T-helper 1 cell treated with Interleukin-12 subunit alpha and Interleukin-12 subunit beta and Interleukin-4 antibody, amounts not matched to agents 30 μg/mL and 1 μg/mL, for 36 hours (primary cell): ENCODE data around the gene KLF3.

Experiments used
- H3K27ac Mint-ChIP-seq: one replicate; pipeline ENCODE4 v1.8.0; 2021; ENCODE audit warnings: mild to moderate bottlenecking, mixed read lengths
- H3K27me3 Mint-ChIP-seq: one replicate; pipeline ENCODE4 v1.8.0; 2021; ENCODE audit warnings: low read depth, mixed read lengths
- H3K36me3 Mint-ChIP-seq: one replicate; pipeline ENCODE4 v1.8.0; 2021; ENCODE audit warnings: low read depth, mixed read lengths
- H3K4me1 Mint-ChIP-seq: one replicate; pipeline ENCODE4 v1.8.0; 2021; ENCODE audit warnings: low read depth, mixed read lengths
- H3K4me3 Mint-ChIP-seq: one replicate; pipeline ENCODE4 v1.8.0; 2021; ENCODE audit warnings: mild to moderate bottlenecking, moderate library complexity, mixed read lengths
- H3K9me3 Mint-ChIP-seq: one replicate; pipeline ENCODE4 v1.8.0; 2021; ENCODE audit warnings: mixed read lengths

Gene KLF3

DNA sequence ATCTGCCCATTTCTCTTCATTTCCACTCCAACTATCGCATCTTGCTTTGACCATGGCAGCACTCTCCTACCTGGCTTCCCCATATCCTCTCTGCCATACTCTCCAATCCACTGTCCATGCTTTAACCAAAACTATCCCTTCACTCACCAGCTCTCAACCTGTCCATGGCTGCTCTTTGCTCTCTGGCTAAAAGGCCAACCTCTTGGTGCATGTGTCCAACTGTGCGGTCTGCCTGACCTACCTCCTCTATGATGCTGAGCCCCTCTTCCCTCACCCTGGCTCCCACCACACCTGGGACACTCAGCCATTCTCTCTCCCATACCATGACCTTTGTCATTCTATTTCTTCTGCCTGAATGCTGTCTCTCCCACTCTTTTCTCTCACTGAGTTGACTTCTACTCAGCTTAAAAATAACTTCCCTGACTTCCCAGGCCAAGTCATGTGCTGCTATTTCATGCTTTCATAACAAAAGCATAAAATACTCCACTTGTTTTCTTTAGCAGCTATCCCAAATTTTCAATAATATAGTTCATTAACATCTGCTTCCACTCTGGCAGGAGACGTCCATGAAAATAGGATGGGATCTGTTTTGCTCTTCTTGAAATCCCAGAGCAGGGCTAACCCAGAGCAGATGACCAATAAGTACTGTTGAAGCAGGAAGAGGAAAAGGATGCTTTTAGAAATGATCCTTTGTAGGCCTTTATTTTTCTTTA is 29.8 kb upstream of the KLF3 start:
- Mint-ChIP-seq H3K27me3 (peaks cover 16% of the 10 kb centered on the region), H3K36me3 (no peaks in the 10 kb centered on the region), H3K9me3 (no peaks in the 10 kb centered on the region)

GRCh38 chr4:38639242-38639641 is 24.8 kb upstream of the KLF3 start:
- Mint-ChIP-seq H3K27me3 (peaks cover 51% of the 10 kb centered on the region), H3K9me3 (no peaks in the 10 kb centered on the region), H3K36me3 (no peaks in the 10 kb centered on the region), H3K4me3 (no peak overlapping the region), H3K27ac (no peak overlapping the region), H3K4me1 (peaks cover 1% of the 10 kb centered on the region)

More for the DNA sequence above, 29.8 kb upstream of the KLF3 start:
- Mint-ChIP-seq H3K4me3 (no peak overlapping the region), H3K27ac (no peak overlapping the region), H3K4me1 (peaks cover 1% of the 10 kb centered on the region)

GRCh38 chr4:38641811-38642210 is 22.2 kb upstream of the KLF3 start:
- Mint-ChIP-seq H3K36me3 (no peaks in the 10 kb centered on the region), H3K27me3 (peaks cover 51% of the 10 kb centered on the region), H3K9me3 (no peaks in the 10 kb centered on the region), H3K4me1 (peaks cover 1% of the 10 kb centered on the region), H3K27ac (no peak overlapping the region), H3K4me3 (no peak overlapping the region)

DNA sequence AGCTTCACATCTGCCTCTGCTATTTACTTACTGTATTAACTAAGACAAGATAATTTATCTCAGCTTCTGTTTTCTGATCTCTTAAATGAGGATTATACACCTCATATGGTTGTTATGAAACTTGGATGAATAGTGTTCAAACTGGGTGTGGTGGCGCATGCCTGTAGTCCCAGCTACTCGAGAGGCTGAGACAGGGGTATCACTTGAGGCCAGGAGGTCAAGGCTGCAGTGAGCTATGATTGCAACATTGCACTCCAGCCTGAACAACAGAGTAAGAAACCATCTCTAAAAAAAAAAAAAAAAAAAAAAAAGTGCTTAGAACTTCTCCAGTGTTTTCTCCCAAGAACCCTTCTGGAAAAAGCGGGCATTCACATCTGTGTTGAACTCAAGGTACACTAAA is 19.8 kb upstream of the KLF3 start:
- peaks cover 43% of the 10 kb centered on the region for H3K27me3 Mint-ChIP-seq
- peaks cover 1% of the 10 kb centered on the region for H3K36me3 Mint-ChIP-seq
- H3K4me1 Mint-ChIP-seq: peaks cover 8% of the 10 kb centered on the region
- H3K27ac Mint-ChIP-seq: no peak overlapping the region
- H3K9me3 Mint-ChIP-seq: no peaks in the 10 kb centered on the region
- no peak overlapping the region for H3K4me3 Mint-ChIP-seq

- Mint-ChIP-seq H3K9me3 (no peaks in the 10 kb centered on the region), H3K4me1 (peaks cover 9% of the 10 kb centered on the region), H3K27me3 (peaks cover 22% of the 10 kb centered on the region), H3K36me3 (peaks cover 1% of the 10 kb centered on the region), H3K4me3 (no peak overlapping the region), H3K27ac (no peak overlapping the region)
These were observed 16.7 kb upstream of the KLF3 start for GRCh38 chr4:38647101-38647819.

GRCh38 chr4:38650133-38650532 is 13.9 kb upstream of the KLF3 start:
- no peak overlapping the region for H3K4me3 Mint-ChIP-seq
- H3K27ac Mint-ChIP-seq: no peak overlapping the region
- H3K4me1 Mint-ChIP-seq: peaks cover 26% of the 10 kb centered on the region
- peaks cover 18% of the 10 kb centered on the region for H3K27me3 Mint-ChIP-seq
- no peaks in the 10 kb centered on the region for H3K9me3 Mint-ChIP-seq
- H3K36me3 Mint-ChIP-seq: peaks cover 1% of the 10 kb centered on the region

DNA sequence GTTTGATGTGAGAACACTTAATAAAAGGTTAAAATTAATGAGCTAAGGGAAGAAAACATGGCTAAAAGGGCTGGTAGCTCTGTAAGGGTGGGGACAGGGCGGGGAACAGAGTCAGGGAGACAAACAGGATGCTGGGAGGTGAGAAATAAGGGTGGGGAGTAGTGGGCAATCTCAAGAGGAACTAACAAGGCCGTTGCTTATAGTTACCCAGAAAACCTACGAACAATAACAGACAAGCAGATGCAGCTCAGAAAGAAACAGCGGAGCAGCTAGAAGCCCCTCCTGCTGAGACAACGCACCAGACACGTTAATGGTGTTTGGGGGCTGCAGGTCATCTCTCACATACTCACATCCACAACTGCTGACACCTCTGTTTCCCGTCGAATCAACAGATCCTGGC is 9.7 kb upstream of the KLF3 start:
- Mint-ChIP-seq H3K36me3 (peaks cover 1% of the 10 kb centered on the region), H3K27me3 (peaks cover 31% of the 10 kb centered on the region), H3K4me3 (peak overlapping the region; percentile 21), H3K4me1 (peaks cover 37% of the 10 kb centered on the region), H3K27ac (peak overlapping the region; percentile 16), H3K9me3 (no peaks in the 10 kb centered on the region)

- peaks cover 39% of the 10 kb centered on the region for H3K27me3 Mint-ChIP-seq
- H3K4me3 Mint-ChIP-seq: no peak overlapping the region
- peaks cover 40% of the 10 kb centered on the region for H3K4me1 Mint-ChIP-seq
- peaks cover 8% of the 10 kb centered on the region for H3K36me3 Mint-ChIP-seq
- no peak overlapping the region for H3K27ac Mint-ChIP-seq
- peaks cover 5% of the 10 kb centered on the region for H3K9me3 Mint-ChIP-seq
These were observed 7.9 kb upstream of the KLF3 start for GRCh38 chr4:38656111-38656510.

GRCh38 chr4:38659346-38659745 is 4.7 kb upstream of the KLF3 start:
- no peak overlapping the region for H3K4me3 Mint-ChIP-seq

DNA sequence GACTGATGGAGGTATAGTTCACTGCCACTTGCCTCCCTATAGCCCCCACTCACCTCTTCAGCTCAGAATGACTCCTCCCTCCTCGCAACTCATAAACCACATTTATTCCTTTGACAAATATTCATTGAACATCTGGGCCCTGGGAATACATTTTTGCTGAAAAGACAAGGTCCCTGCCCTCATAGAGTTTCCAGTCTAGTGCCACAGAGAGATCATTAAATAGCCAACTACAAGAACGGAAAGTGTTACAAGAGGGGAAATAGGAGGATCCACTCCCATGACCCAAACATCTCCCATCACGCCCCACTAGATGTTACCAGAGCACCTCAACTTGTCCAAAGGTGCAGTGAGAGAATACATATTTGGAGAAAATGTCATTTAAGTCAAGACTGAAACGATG is 3.2 kb upstream of the KLF3 start:
- peak overlapping the region; percentile 28 for H3K4me3 Mint-ChIP-seq
- H3K27me3 Mint-ChIP-seq: peaks cover 33% of the 10 kb centered on the region
- no peak overlapping the region for H3K27ac Mint-ChIP-seq
- peaks cover 6% of the 10 kb centered on the region for H3K9me3 Mint-ChIP-seq
- peaks cover 34% of the 10 kb centered on the region for H3K4me1 Mint-ChIP-seq
- peaks cover 14% of the 10 kb centered on the region for H3K36me3 Mint-ChIP-seq

More at GRCh38 chr4:38659346-38659745, 4.7 kb upstream of the KLF3 start:
- H3K9me3 Mint-ChIP-seq: peaks cover 6% of the 10 kb centered on the region
- no peak overlapping the region for H3K27ac Mint-ChIP-seq
- peaks cover 9% of the 10 kb centered on the region for H3K36me3 Mint-ChIP-seq
- peaks cover 35% of the 10 kb centered on the region for H3K4me1 Mint-ChIP-seq
- peaks cover 33% of the 10 kb centered on the region for H3K27me3 Mint-ChIP-seq

GRCh38 chr4:38661371-38661770 is 2.6 kb upstream of the KLF3 start:
- Mint-ChIP-seq H3K27me3 (peaks cover 29% of the 10 kb centered on the region), H3K36me3 (peaks cover 16% of the 10 kb centered on the region), H3K27ac (no peak overlapping the region), H3K9me3 (peaks cover 6% of the 10 kb centered on the region), H3K4me1 (peaks cover 33% of the 10 kb centered on the region), H3K4me3 (peak overlapping the region; percentile 28)

DNA sequence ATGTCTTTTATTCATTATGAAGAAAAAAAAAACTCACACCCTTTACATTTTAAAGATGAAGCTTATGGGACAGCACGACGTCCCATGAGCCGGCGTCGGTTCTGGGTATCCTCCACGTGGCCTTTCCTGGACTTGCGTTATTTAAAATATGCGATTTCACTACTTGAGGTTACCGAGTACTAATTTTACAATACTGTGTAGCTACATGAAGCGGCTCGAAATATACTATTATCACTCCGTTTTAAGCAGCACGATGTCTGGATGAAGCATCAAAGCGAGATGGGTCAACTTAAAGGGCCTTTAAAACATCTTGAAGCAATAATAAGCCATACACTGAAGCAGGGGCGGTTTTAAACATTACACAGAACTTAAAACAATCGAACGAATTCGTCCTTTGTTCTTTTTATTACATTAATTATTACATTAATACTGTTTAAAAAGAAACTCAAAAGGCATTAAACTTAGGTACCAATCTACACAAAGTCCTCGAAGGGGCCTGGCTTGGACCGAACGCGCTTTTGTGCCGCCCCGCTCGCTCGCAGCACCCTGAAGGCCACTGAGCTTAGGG is 1.4 kb upstream of the KLF3 start:
- peak overlapping the region; percentile 78 for H3K4me3 Mint-ChIP-seq
- peaks cover 6% of the 10 kb centered on the region for H3K9me3 Mint-ChIP-seq
- peaks cover 16% of the 10 kb centered on the region for H3K36me3 Mint-ChIP-seq
- H3K4me1 Mint-ChIP-seq: peaks cover 44% of the 10 kb centered on the region
- H3K27ac Mint-ChIP-seq: peak overlapping the region; percentile 66
- peaks cover 36% of the 10 kb centered on the region for H3K27me3 Mint-ChIP-seq

- peaks cover 16% of the 10 kb centered on the region for H3K36me3 Mint-ChIP-seq
- peaks cover 6% of the 10 kb centered on the region for H3K9me3 Mint-ChIP-seq
- peaks cover 46% of the 10 kb centered on the region for H3K4me1 Mint-ChIP-seq
- H3K27ac Mint-ChIP-seq: peak overlapping the region; percentile 66
- peak overlapping the region; percentile 78 for H3K4me3 Mint-ChIP-seq
- peaks cover 35% of the 10 kb centered on the region for H3K27me3 Mint-ChIP-seq
These were observed 754 bp upstream of the KLF3 start for GRCh38 chr4:38663090-38663800.

GRCh38 chr4:38664706-38665401 is 855 bp downstream of the KLF3 start:
- Mint-ChIP-seq H3K36me3 (peaks cover 13% of the 10 kb centered on the region), H3K27me3 (peaks cover 27% of the 10 kb centered on the region), H3K27ac (peak overlapping the region; percentile 78), H3K4me3 (peak overlapping the region; percentile 91), H3K9me3 (peaks cover 6% of the 10 kb centered on the region), H3K4me1 (peaks cover 41% of the 10 kb centered on the region)
